ENCODE data around the gene S100A3. TPM values are rescaled to one million over a fixed set of nuclear protein-coding genes. Genes with fewer than 3 reads are reported as not detected.
"Not testable (repeated sequence)": the region's sequence is repeated elsewhere in the genome, so short reads cannot be mapped to it uniquely, and the experiment has no call there.

S100A3 gene
- polyA plus RNA-seq (2013, experiment 1 of 2): 26.8 TPM
- 18.2 TPM for polyA plus RNA-seq (2013, experiment 2 of 2)

GRCh38 chr1:153548722-153549688, at the start of gene S100A3:
TSS of gene S100A3 (minus strand) at chr1:153549258. CDS start at chr1:153548485, 773 bp downstream.
- 72 to 92% methylated on average over 8 to 11 of the region's 14 CpGs for WGBS, 2 experiments (ENCODE audit: insufficient coverage in 2 of 2)
- Histone ChIP-seq H3K27ac (ENCODE audit: low read depth, low read length, severe bottlenecking) (peak within 1 kb of the TSS; percentile 75), H3K4me1 (ENCODE audit: control insufficient read depth, insufficient read depth, low read length, poor library complexity, severe bottlenecking) (peaks cover 75% of the 10 kb centered on the region), H3K4me3 (ENCODE audit: extremely low read depth, insufficient read depth, low read length, poor library complexity, severe bottlenecking) (no peak within 1 kb of the TSS), H3K36me3 (ENCODE audit: control insufficient read depth, insufficient read depth, low read length) (no peaks in the 10 kb centered on the region), H3K9me3 (ENCODE audit: control insufficient read depth, low read length) (no peaks in the 10 kb centered on the region)

- Histone ChIP-seq H3K36me3 (ENCODE audit: control insufficient read depth, insufficient read depth, low read length) (no peaks in the 10 kb centered on the region), H3K4me3 (ENCODE audit: extremely low read depth, insufficient read depth, low read length, poor library complexity, severe bottlenecking) (no peak overlapping the region), H3K9me3 (ENCODE audit: control insufficient read depth, low read length) (no peaks in the 10 kb centered on the region), H3K27ac (ENCODE audit: low read depth, low read length, severe bottlenecking) (peak overlapping the region; percentile 75), H3K4me1 (ENCODE audit: control insufficient read depth, insufficient read depth, low read length, poor library complexity, severe bottlenecking) (peaks cover 10% of the 10 kb centered on the region)
- 59 to 93% methylated on average over 3 to 4 of the region's 7 CpGs for WGBS, 2 experiments (ENCODE audit: insufficient coverage in 2 of 2)
Measured at GRCh38 chr1:153598309-153599172, 49.5 kb upstream of the S100A3 start.

- H3K4me3 ChIP-seq (ENCODE audit: extremely low read depth, insufficient read depth, low read length, poor library complexity, severe bottlenecking): no peak overlapping the region
- H3K36me3 ChIP-seq (ENCODE audit: control insufficient read depth, insufficient read depth, low read length): no peaks in the 10 kb centered on the region
- WGBS, 2 experiments (ENCODE audit: insufficient coverage in 2 of 2): 75 to 98% methylated on average over 5 to 6 of the region's 6 CpGs
- peaks cover 10% of the 10 kb centered on the region for H3K4me1 ChIP-seq (ENCODE audit: control insufficient read depth, insufficient read depth, low read length, poor library complexity, severe bottlenecking)
- H3K27ac ChIP-seq (ENCODE audit: low read depth, low read length, severe bottlenecking): no peak overlapping the region
- no peaks in the 10 kb centered on the region for H3K9me3 ChIP-seq (ENCODE audit: control insufficient read depth, low read length)
Measured at GRCh38 chr1:153597206-153597605, 48.1 kb upstream of the S100A3 start.

- Histone ChIP-seq H3K4me3 (ENCODE audit: extremely low read depth, insufficient read depth, low read length, poor library complexity, severe bottlenecking) (no peak overlapping the region), H3K9me3 (ENCODE audit: control insufficient read depth, low read length) (no peaks in the 10 kb centered on the region), H3K4me1 (ENCODE audit: control insufficient read depth, insufficient read depth, low read length, poor library complexity, severe bottlenecking) (no peaks in the 10 kb centered on the region), H3K36me3 (ENCODE audit: control insufficient read depth, insufficient read depth, low read length) (no peaks in the 10 kb centered on the region), H3K27ac (ENCODE audit: low read depth, low read length, severe bottlenecking) (no peak overlapping the region)
- no CpG with 5 or more reads among the region's 4 CpGs for WGBS, 2 experiments (ENCODE audit: insufficient coverage in 2 of 2)
Measured at GRCh38 chr1:153592748-153593147, 43.7 kb upstream of the S100A3 start.

- peaks cover 3% of the 10 kb centered on the region for H3K4me1 ChIP-seq (ENCODE audit: control insufficient read depth, insufficient read depth, low read length, poor library complexity, severe bottlenecking)
- no peak overlapping the region for H3K27ac ChIP-seq (ENCODE audit: low read depth, low read length, severe bottlenecking)
- no CpG with 5 or more reads among the region's 2 CpGs for WGBS, 2 experiments (ENCODE audit: insufficient coverage in 2 of 2)
- no peaks in the 10 kb centered on the region for H3K9me3 ChIP-seq (ENCODE audit: control insufficient read depth, low read length)
- H3K36me3 ChIP-seq (ENCODE audit: control insufficient read depth, insufficient read depth, low read length): no peaks in the 10 kb centered on the region
- H3K4me3 ChIP-seq (ENCODE audit: extremely low read depth, insufficient read depth, low read length, poor library complexity, severe bottlenecking): no peak overlapping the region
Measured at GRCh38 chr1:153588482-153588881, 39.4 kb upstream of the S100A3 start.

GRCh38 chr1:153588033-153588432, 39.0 kb upstream of the S100A3 start:
- H3K4me1 ChIP-seq (ENCODE audit: control insufficient read depth, insufficient read depth, low read length, poor library complexity, severe bottlenecking); H3K9me3 ChIP-seq (ENCODE audit: control insufficient read depth, low read length); H3K36me3 ChIP-seq (ENCODE audit: control insufficient read depth, insufficient read depth, low read length); H3K4me3 ChIP-seq (ENCODE audit: extremely low read depth, insufficient read depth, low read length, poor library complexity, severe bottlenecking); H3K27ac ChIP-seq (ENCODE audit: low read depth, low read length, severe bottlenecking): not testable (repeated sequence)
- WGBS, 2 experiments (ENCODE audit: insufficient coverage in 2 of 2): 87 to 96% methylated on average over 7 of the region's 10 CpGs

GRCh38 chr1:153587314-153587713, 38.3 kb upstream of the S100A3 start:
- WGBS, 2 experiments (ENCODE audit: insufficient coverage in 2 of 2): 87% methylated on average over 3 to 4 of the region's 5 CpGs
- Histone ChIP-seq H3K4me1 (ENCODE audit: control insufficient read depth, insufficient read depth, low read length, poor library complexity, severe bottlenecking) (peaks cover 3% of the 10 kb centered on the region), H3K9me3 (ENCODE audit: control insufficient read depth, low read length) (no peaks in the 10 kb centered on the region), H3K27ac (ENCODE audit: low read depth, low read length, severe bottlenecking) (no peak overlapping the region), H3K4me3 (ENCODE audit: extremely low read depth, insufficient read depth, low read length, poor library complexity, severe bottlenecking) (no peak overlapping the region), H3K36me3 (ENCODE audit: control insufficient read depth, insufficient read depth, low read length) (no peaks in the 10 kb centered on the region)

GRCh38 chr1:153586347-153586746, 37.3 kb upstream of the S100A3 start:
- no CpG with 5 or more reads among the region's 1 CpG for WGBS, 2 experiments (ENCODE audit: insufficient coverage in 2 of 2)

GRCh38 chr1:153585006-153585405, 35.9 kb upstream of the S100A3 start:
- H3K9me3 ChIP-seq (ENCODE audit: control insufficient read depth, low read length): no peaks in the 10 kb centered on the region
- 88 to 100% methylated on average over 1 of the region's 1 CpG for WGBS, 2 experiments (ENCODE audit: insufficient coverage in 2 of 2)
- H3K4me3 ChIP-seq (ENCODE audit: extremely low read depth, insufficient read depth, low read length, poor library complexity, severe bottlenecking): no peak overlapping the region
- H3K4me1 ChIP-seq (ENCODE audit: control insufficient read depth, insufficient read depth, low read length, poor library complexity, severe bottlenecking): peaks cover 3% of the 10 kb centered on the region
- H3K36me3 ChIP-seq (ENCODE audit: control insufficient read depth, insufficient read depth, low read length): no peaks in the 10 kb centered on the region
- no peak overlapping the region for H3K27ac ChIP-seq (ENCODE audit: low read depth, low read length, severe bottlenecking)

More at GRCh38 chr1:153586347-153586746, 37.3 kb upstream of the S100A3 start:
- peaks cover 3% of the 10 kb centered on the region for H3K4me1 ChIP-seq (ENCODE audit: control insufficient read depth, insufficient read depth, low read length, poor library complexity, severe bottlenecking)
- H3K4me3 ChIP-seq (ENCODE audit: extremely low read depth, insufficient read depth, low read length, poor library complexity, severe bottlenecking): no peak overlapping the region
- H3K27ac ChIP-seq (ENCODE audit: low read depth, low read length, severe bottlenecking): no peak overlapping the region
- H3K9me3 ChIP-seq (ENCODE audit: control insufficient read depth, low read length): no peaks in the 10 kb centered on the region
- no peaks in the 10 kb centered on the region for H3K36me3 ChIP-seq (ENCODE audit: control insufficient read depth, insufficient read depth, low read length)

GRCh38 chr1:153583976-153584375, 34.9 kb upstream of the S100A3 start:
- H3K4me3 ChIP-seq (ENCODE audit: extremely low read depth, insufficient read depth, low read length, poor library complexity, severe bottlenecking): no peak overlapping the region
- H3K4me1 ChIP-seq (ENCODE audit: control insufficient read depth, insufficient read depth, low read length, poor library complexity, severe bottlenecking): peaks cover 8% of the 10 kb centered on the region
- no peaks in the 10 kb centered on the region for H3K36me3 ChIP-seq (ENCODE audit: control insufficient read depth, insufficient read depth, low read length)
- H3K27ac ChIP-seq (ENCODE audit: low read depth, low read length, severe bottlenecking): no peak overlapping the region
- H3K9me3 ChIP-seq (ENCODE audit: control insufficient read depth, low read length): no peaks in the 10 kb centered on the region
- 83 to 92% methylated on average over 2 of the region's 2 CpGs for WGBS, 2 experiments (ENCODE audit: insufficient coverage in 2 of 2)
